Stimulated activated CD8-positive, alpha-beta memory T cell treated with anti-CD3 and anti-CD28 coated beads, Interleukin-15, amount 100 ng/mL, for 24 hours (primary cell): ENCODE results near the gene SLC35B2.

ENCODE experiments used
- DNase-seq: peaks from one replicate; pipeline ENCODE4 v3.0.0-alpha.2; 2020; ENCODE audit warnings: low read depth

Gene SLC35B2

GRCh38 chr6:44268095-44268628 lies 10.8 kb upstream of the SLC35B2 start:
- DNase-seq, result no peak

GRCh38 chr6:44267252-44267651 lies 9.9 kb upstream of the SLC35B2 start:
- no peak for DNase-seq

DNA sequence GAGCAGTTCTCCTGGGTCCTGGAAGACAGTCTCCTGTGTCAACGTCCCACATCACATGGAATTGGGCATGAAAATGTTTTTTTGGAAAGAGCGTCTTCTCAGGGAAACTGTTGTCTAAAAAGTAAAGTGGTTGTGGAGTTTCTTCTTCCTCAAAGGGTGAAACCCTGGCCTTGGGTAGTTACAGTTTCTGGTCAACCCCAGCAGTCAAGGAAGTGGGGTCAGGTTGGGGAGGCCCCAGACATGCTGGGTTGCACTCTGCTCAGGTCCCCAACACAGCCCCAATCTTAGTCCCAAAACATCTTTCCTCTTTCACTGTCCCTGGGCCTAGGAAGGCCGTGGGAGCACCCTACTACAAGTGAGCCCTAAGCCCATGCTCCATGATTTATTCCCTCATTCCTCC lies 9.0 kb upstream of the SLC35B2 start:
- DNase-seq, result no peak

DNA sequence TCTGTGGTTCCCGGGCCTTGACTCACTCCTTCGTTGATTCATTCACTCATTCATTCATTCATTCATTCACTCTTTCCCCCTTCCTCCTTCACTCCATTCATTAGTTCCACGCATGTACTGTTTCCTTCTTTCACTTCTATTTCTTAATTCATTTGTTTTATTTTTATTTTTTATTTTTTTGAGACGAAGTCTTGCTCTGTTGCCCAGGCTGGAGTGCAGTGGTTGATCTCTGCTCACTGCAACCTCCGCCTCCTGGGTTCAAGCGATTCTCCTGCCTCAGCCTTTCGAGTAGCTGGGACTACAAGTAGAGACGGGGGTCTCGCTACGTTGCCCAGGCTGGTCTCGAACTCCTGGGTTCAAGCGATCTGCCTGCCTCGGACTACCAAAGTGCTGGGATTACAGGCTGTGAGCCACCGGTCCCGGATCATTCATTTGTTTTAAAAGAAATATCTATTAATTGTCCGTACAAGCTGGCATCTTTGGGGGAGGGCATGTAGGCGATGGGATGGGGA lies 8.4 kb upstream of the SLC35B2 start:
- DNase-seq, result no peak

DNA sequence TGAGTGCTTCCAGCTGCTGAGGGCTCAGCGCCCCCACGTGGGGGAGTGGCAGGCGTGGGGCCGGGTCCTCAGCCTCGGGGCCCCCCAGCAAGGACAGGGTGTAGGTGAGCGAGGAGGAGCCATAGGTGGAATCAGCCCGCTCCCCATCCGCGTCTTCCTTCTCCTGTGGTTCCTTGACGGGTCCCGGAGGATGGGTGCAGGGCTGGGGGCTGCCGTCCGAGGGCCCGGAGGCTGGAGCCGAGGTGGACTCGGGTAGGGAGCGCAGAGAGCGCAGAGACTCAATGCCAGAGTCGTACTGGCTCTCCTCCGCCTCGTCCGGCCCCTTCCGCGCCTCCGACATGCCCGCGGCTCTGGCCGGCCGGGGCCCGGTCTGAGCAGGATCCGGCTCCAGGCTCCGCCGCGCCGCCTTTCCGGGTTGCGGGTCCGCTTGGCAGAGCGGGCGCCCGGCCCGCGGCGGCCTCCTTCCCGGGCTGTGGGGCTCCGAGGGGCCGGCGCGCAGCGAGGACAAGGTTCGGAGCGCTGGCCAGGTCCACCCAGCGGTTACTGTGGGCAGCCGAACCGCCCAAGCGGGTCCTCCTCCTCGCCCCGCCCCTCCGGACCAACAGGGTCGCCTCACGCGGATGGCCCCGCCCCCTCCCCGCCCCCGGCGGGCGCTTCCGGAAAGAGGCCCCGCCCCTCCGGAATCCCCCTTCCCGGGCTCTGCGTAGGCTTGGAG lies 7.8 kb upstream of the SLC35B2 start, which contains the start of gene NFKBIE:
Gene NFKBIE, minus strand, starts transcription at position 545 of the 715 bp plus-strand sequence. Its CDS starts 205 bp downstream, at position 340.
- DNase-seq, result peak; percentile 97

DNA sequence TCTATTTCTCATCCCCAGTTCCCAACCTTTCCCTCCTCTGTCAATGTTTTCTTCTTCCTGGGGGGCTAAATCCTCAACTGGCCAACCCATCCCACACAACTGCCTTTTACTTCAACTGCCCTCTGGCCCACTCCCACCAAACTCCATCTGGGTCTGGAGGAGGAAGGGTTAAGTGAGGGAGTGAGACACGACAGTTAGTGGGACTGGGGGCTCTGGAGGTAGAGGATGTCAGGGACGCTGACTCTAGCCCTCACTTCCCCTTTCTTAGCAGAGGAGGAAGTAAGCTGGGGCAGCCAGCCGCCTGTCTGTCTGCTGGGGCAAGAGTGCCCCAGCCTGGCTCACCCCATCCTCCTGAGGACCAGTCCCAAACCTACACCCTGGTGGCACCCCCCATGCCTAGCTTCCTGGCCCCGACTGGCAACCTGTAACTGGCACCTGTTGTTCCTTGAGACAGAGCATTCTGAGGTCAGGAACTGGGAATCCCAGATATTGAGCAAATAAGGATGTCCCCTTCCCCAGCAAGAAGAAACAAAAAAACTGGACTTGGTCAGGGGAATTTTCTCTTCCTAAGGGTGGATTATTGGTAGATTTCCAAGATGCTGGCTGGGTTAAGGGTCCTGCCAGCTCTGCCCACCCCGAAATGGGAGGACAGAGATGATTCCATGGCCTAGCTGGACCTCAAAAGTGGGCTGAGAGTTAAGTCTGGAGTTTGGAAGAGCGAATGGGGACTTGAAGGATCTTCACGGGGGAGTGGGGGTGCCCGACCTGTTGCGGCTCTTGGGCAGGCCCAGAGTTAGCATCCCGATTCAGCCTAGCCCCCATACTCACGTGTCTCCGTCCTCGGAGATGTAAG lies 7.1 kb upstream of the SLC35B2 start:
- no peak for DNase-seq

DNA sequence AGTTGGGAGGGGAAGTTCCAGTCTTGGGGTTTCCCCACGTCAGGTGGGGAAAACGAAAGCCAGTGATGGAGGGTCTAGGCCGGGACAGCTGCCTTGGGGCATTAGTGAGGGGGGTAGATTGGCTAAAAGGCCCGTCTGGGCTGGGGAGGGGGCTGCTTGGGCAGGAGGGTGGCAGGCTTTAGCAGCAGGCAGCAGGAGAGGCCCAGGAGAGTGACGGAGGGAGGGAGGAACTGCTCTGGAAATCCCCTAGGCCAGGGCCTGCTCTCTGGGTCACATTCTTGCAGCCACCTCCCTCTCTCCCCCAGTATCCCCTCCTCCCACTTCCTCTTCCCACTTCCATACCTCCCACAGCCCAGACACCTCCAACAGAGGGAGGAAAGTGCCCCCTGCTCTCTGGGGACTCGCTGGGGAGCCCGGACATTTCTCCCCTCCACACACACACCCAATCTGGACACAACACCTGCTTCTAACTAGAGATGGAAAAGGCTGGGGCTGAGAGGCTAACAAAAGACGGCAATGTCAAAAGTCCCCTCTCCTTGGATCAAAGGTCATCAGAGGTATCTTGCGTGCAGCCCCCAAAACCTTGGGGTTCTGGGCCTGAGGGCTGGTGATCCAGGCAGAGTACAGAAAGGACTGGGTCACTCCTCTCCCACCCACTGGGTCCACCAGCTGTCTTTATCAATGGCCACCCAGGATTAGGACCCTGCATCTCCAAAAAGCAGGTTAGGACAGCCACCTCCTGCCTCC lies 6.2 kb upstream of the SLC35B2 start:
- no peak for DNase-seq

DNA sequence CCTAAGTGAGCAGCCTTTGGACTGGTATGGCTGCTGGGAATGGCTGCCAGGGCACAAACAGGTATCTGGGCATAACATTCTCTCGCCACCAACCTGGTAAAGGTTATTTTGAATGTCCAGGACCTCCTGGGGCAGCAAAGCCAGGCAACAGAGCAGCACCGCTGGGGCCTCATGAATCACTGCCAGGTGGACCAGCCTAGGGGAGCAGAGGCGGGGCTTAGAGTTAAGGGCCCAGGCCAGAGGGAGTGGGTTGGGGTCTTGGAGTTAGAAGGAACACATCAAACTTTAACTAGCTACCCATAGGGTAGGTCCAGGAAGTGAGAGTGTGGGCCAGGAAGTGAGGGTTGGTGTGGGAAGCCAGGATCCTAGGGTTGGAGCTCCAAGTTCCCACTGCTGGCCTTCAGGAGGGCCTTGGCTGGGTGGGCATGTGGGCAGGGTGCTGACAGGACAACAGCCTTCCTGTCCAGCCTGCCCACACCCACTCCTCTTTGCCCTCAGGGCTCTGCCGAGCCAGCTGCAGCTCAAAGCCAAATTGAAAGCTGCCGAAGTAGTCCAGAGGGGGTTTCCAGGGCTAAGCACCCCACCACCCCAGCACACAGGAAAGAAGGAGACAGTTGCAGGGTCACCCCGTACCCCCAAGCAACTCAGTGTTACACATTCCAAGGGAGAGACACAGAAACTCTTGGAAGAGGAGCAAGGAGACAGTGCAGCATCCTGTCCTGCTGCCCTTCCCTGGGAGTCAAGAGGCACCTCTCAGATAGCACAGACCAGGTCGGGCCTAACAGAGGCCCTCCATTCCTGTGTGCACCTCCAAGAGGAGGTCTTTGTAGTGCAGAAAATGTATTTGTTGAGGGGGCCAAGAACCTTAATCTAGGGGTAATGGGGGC lies 5.4 kb upstream of the SLC35B2 start:
- no peak for DNase-seq

DNA sequence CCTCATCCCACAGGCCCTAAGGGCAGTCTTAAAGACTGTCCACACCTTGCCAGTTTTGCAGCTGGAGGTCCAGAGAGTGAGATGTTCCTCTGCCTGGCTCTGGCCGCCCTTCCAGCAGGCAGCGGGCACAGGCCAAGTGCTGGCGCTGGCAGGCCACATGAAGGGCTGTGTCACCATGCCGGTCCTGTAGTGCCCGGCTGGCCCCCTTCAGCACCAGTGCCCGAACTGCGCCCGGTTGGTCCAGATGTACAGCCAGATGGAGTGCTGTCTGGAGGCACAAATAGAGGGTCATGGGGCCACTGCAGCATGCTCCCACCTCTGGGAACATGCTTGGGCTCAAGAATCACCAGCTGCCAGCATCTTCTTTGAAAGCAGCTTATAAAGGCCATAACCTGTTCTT lies 4.3 kb upstream of the SLC35B2 start:
- DNase-seq, result no peak

GRCh38 chr6:44260451-44261297 lies 3.3 kb upstream of the SLC35B2 start:
- DNase-seq, result no peak

DNA sequence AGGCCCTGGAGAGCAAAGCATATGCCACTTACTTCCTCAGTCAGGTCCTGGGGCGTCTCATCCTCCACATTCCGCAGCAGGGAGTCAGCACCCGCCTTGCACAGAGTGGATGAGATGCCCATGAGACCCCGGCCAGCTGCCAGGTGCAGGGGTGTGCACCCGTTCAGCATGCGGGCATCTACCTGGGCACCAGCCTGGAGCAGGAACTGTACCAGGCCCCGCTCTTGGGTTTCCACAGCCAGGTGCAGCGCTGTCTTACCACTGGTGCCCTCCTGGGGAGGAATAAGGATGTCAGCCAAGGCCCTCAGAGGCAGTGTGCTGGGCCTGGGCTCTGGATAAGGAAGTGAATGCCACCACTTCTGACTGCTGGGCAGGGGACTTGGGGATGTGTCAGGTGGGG lies 2.7 kb upstream of the SLC35B2 start:
- DNase-seq, result no peak

GRCh38 chr6:44258921-44259320 lies 1.6 kb upstream of the SLC35B2 start:
- no peak for DNase-seq

DNA sequence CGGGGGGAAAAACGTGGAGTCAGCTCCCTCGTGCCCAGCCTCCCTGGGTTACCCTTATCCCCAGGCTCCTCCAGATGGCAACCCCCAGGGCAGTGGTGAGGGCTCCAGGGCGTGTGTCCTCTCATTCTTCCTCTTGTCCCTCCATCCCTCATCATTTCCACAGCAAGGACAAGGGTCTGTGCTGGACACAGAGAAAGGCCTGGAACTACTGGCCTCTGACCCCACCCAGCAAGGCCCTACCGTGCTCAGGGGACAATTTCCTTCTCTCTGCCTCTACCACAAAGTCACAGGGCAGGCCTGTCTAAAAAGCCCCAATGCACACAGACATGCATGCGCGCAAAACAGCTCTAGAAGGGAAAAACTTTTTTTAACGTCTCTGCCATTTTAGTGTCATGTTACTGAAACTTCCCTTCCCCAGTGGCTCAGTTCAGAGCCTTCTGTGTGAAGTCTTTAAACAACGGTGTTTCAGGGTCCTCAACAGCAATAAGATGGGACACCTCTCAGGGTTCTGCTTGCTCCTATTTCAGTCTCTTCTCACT lies 1.1 kb upstream of the SLC35B2 start:
- no peak for DNase-seq

DNA sequence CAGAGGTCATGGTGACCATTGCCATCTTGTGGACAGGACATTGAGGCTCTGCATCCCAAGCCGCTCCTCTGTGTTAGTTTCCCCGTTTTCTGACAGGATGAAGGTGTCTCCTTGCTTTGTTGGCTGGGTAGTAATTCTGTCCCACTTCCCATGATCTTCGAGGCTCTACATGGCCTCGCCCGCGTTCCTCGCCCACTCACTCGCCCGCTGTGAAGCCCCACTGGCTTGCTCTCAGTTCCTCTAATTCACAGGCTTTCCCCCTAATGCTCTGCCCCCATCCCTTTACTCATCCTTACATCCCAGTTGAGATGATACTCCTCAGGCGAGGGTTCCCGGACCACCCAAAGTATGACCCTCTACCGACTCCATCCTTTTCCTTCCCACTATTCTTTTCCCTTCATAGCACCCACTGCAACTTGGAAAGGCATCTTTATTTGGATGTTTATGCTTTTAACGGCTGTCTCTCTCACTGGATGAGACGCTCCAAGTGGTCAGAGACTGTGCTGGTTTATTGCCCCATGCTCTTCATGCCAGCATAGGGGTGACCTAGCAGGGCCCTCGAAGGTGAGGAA lies 511 bp upstream of the SLC35B2 start:
- DNase-seq, result no peak

- no peak for DNase-seq
Observed at GRCh38 chr6:44256775-44257024, 628 bp downstream of the SLC35B2 start.

GRCh38 chr6:44255871-44256774 lies 1.2 kb downstream of the SLC35B2 start:
- DNase-seq, result no peak

DNA sequence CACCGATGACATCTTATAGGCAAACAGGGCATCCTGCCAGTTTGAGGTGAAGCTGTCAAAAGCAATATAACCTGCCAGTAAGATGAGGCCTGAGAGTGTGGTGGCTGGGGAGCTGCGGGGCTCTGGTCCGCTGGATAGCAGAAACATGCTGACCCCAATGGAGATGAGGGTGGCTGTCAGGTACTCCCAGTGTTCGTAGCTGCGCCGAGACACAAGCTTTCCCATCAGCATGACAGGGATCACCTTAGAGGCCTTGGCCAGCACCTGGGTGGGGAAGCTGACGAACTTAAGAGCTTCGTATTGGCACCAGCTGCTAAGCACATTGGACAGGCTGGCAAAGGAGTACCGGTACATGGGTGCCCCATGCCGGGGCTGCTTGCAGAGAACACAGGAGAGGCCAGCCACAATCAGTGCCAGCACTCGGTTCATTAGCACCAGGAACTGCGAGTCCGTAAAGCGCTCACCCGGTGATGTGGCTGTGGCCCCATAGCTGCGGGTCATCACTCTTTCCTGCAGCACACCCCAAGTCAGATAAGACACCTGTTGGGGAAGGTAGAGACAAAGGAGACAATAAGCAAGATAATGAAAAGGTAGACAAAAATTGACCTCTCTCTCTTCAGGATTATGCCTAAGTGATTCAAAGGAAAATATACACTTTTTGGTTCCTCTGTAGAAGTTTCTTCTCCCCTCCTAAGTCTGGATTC lies 2.1 kb downstream of the SLC35B2 start:
- DNase-seq, result no peak
